GM19193 (cell line): ENCODE measurements around the gene SASH3.

ENCODE experiments used
- POLR2A ChIP-seq: IDR thresholded peaks from 4 replicates; pipeline ENCODE4 v1.6.1; 2011; ENCODE audit not compliant: insufficient read depth, insufficient read length; ENCODE audit errors: extremely low read depth

Gene SASH3

GRCh38 chrX:129808158-129808828, 28.5 kb downstream of the SASH3 start:
- TF ChIP-seq POLR2A, result no peak

DNA sequence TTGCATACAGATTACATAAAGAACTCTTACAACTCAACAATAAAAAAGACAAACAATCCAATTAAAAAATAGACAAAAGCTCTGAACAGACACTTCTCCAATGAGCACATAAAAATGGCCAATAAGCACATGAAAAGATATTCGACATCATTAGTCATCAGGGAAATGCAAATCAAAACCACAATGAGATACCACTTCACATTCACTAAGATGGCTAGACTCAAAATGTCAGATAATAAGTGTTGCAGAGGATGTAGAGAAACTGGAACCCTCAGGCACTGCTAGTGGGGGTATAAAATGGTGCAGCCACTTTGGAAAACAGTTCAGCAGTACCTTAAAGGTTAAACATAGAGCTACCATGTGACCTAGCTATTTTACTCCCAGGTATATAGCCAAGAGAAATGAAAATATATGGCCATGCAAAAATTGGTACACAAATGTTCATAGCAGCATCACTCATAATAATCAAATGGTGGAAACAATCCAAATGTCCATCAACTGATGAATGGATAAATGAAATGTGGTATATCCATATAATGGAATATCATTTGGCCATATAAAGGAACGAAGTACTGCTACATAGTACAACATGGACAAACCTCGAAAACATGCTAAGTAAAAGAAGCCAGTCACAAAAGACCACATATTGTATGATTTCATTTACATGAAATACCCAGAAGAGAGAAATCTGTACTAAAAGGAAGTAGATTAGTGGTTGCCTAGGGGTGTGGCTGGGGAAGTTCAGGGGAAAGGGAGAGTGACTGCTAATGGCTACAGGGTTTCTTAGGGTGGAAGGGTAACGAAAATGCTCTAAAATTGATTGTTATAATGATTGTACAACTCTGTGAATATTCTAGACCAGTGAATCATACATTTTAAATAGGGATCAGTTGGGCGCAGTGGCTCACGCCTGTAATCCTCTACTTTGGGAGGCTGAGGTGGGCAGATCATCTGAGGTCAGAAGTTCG, 29.4 kb downstream of the SASH3 start:
- TF ChIP-seq POLR2A, result no peak

DNA sequence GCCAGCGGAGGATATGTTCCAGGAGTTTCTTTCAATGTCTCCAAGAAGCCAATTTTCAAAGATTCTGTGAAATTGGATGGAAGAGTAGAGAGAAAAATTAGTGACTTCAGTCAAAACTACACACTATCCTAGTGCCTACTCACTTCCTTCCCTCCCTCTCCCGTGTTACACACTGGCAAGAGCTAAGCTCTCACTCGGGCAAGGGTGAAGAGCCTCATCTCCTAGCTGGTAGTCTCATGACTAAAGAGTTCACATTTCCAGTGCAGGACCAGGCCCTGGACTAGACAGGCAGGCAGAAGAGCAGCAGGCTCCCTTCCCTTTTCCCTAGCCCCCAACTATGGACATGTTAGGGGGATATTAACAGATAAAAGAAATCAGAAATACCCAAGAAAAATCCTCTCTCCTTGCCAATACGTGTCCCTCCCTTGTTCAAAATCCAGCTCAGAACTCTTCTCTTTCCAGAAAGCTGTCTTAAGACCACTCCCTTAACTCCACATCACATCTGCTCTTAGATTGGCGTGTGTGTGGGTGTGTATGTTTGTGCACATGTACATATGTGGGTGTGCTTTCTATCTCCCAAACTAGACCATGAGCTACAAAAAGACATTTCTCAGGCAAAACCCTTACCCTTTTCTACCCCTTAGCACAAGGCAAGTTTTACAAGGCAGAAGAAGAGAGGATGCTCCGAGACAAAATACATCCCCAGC, 34.1 kb downstream of the SASH3 start:
- TF ChIP-seq POLR2A, result no peak

DNA sequence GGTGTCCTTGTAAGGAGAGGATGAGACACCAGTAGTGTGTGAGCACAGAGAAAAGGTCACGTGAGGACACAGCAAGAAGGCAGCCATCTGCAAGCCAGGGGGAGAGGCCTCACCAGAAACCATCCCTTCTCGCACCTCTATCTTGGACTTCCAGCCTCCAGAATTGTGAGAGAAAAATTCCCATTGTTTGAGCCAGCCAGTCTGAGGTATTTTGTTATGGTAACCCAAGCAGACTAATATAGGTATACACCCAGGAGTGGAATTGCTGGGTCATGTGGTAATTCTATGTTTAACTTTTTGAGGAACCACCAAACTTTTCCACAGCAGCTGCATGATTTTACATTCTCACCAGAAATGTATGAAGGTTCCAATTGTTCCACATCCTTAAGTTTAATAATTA, 38.4 kb downstream of the SASH3 start:
- no peak for TF ChIP-seq POLR2A

GRCh38 chrX:129823115-129823514, 43.4 kb downstream of the SASH3 start:
- no peak for TF ChIP-seq POLR2A

DNA sequence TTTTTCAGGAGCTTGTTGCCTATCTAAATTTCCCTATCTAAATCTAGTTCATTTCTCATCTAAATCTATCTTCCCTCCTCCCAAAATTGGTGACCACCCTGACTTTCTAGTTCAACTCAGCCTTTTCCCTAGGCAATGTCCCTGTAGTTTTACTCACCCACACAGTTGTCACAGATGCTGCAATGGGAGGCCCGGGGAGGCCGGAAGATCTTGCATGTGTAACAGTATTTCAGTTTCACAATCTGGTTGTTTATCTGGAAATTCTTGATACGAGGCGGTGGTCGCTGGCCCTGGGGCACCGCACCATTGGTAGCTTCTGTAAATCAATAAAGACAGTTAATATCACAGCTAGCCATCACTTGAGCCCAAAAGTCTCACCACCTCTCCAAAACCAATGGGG, 43.8 kb downstream of the SASH3 start:
- no peak for TF ChIP-seq POLR2A

GRCh38 chrX:129824620-129825019, 44.9 kb downstream of the SASH3 start:
- TF ChIP-seq POLR2A, result no peak

DNA sequence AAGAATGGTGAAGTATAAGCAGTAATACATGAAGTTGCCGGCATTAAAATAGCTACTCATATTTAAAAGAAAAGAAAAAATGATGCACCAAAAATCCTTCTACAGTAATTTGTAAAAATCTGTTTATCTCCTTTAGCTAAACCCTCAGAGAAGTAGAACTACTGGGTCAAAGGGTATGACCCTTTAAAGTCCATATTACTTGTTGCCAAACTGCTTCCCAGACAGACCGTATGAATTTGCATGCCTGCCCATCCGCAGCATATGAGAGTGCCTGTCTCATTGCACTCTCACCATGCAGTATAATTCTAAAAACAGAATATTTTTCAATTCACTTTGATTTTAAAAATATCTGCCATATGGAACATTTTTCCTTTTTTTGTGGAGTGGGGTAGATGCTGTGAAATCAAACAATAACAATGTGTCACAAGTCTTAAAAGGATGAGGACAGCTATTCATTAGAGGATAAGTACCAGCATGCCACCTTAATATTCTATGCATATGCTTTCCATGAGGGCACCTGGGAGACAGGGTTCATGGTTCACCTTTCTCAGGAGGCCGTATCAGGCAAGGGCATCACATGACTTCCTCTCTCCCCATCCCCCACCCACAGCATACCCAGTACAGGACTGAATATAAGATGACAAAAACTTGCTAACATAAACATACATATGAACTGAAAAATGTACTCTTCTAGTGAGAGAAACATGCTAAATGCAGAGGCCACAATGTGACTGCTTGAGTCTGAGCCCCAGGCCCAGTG, 46.2 kb downstream of the SASH3 start:
- no peak for TF ChIP-seq POLR2A

- no peak for TF ChIP-seq POLR2A
Measured at GRCh38 chrX:129830494-129830893, 50.7 kb downstream of the SASH3 start.

DNA sequence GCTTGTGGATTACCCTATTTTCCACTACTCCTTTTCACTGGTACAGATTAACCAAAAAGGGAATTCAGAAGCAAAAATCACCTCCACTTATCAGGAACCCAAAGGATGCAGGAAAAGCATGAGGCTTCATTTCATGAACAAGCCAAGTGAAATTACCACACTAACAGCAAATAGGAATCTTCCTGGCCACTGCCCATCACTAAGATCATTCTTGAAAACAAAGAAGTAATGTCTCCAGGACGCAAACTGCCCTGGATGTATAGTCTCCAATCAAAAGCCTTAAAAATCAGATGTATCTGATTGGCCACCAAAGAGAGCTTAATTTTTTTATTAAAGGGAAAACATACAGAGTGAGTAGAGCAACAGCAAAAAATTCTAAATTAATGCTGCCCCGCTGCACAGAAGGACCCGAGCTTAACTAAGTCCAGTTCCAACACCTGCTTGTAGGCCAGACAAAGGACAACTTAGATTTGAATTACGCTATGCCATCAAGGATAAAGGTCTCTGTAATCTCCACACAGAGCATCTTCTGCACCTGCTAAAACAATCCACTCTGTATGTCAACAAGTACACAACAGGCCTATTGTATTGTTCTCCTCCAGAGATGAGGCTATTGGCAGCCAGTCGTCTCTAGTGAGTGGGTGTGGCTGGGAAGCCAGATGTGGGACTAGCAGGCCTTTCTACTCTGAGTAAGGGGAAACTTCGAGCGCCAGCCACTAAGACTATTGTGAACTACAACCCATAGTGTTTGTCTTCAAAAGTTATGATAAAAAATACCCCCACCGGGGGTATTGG, 51.5 kb downstream of the SASH3 start:
- TF ChIP-seq POLR2A, result no peak

- no peak for TF ChIP-seq POLR2A
Measured at GRCh38 chrX:129833153-129833990, 53.6 kb downstream of the SASH3 start.

GRCh38 chrX:129836827-129837226, 57.1 kb downstream of the SASH3 start:
- no peak for TF ChIP-seq POLR2A

DNA sequence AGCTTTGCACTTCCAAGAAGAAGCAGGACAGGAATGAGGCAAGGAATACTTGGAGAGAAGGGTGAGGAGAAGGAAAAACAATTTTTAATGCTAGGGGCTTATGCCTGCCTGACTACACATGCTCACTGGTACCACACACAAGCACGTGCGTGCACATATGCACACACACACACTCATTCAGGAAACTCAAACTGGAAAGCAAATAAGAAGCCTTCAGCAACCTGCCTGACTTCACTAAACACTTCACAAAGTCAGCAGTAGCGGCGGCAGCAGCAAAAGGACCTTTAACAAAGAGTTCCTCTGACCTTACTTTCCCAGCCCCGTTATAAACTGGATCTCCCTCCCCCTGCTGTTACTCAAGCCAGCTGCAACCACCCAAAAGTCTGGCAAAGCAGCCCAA, 60.6 kb downstream of the SASH3 start:
- no peak for TF ChIP-seq POLR2A

- TF ChIP-seq POLR2A, result no peak
Measured at GRCh38 chrX:129842510-129843208, 62.9 kb downstream of the SASH3 start.
